GM20000 (cell line): ENCODE data around the gene FAR2.

Experiments
- DNase-seq: peaks from one replicate; pipeline ENCODE4 v3.0.0; 2012; ENCODE audit warnings: low spot score
- TF ChIP-seq, protein P1 (sequence below): IDR thresholded peaks from 2 replicates; pipeline ENCODE4 v1.5.1; 2012; ENCODE audit warnings: mild to moderate bottlenecking, control low read depth; ENCODE audit errors: extremely low read depth, missing control alignments

FAR2 gene

DNA sequence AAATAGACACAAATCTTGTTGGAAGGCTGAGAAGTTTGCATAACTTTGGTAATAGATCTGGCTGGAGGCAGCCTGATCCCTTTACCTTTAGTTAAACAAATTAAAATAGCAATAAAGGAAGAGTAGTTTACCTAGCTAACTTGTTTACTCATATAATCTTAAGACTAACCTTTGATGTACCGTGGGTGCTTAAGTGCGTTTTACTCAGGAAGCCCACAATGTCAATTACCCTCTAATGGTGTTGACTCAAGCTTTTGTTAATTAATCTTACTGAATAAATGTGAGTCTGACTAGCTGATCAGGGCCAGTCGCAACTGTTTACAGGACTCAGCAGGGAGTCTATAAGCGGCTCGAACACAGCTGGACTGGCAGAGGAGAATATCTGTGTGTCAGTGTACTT is 51.5 kb downstream of the FAR2 start:
- TF ChIP-seq, protein P1, sequence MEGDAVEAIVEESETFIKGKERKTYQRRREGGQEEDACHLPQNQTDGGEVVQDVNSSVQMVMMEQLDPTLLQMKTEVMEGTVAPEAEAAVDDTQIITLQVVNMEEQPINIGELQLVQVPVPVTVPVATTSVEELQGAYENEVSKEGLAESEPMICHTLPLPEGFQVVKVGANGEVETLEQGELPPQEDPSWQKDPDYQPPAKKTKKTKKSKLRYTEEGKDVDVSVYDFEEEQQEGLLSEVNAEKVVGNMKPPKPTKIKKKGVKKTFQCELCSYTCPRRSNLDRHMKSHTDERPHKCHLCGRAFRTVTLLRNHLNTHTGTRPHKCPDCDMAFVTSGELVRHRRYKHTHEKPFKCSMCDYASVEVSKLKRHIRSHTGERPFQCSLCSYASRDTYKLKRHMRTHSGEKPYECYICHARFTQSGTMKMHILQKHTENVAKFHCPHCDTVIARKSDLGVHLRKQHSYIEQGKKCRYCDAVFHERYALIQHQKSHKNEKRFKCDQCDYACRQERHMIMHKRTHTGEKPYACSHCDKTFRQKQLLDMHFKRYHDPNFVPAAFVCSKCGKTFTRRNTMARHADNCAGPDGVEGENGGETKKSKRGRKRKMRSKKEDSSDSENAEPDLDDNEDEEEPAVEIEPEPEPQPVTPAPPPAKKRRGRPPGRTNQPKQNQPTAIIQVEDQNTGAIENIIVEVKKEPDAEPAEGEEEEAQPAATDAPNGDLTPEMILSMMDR, result no peak
- no peak for DNase-seq

DNA sequence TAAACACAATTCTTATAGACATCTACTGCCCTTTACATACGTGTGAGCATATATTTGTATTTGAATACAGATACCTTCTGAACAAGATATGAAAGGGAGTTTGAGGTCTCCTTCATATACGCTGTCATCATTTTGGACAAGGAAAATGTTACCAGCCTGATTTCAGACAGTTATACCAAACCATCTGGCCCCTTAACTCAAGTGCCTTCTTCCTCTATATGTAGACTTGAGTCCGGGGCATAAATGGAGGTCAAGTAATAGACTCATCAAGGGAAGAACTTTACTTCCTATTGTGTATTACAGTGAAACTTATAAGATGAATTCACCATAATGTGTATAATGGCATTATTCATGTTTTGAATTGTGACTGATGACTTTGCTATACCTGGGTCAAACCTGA is 52.2 kb downstream of the FAR2 start:
- DNase-seq, result no peak

DNA sequence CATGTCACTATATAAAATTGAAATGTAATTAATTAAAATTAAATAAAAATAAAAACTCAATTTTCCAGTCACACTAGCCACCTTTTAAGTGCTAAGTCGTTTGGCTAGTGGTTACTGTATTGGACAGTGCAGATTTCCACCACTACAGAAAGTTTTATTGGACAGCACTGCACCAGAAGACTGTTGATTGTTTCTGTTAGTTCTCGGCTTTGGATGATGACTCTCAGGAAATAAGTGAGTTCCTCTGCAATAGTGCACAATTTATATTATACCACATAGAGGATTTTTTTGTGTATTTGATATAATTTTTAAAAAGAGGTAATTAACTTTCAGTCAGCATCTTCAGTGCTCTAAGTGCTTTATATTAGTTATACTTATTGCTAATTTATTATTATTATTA is 52.7 kb downstream of the FAR2 start:
- no peak for DNase-seq
- TF ChIP-seq, protein P1, result no peak

More for the DNA sequence above, 52.2 kb downstream of the FAR2 start:
- TF ChIP-seq, protein P1, result no peak

DNA sequence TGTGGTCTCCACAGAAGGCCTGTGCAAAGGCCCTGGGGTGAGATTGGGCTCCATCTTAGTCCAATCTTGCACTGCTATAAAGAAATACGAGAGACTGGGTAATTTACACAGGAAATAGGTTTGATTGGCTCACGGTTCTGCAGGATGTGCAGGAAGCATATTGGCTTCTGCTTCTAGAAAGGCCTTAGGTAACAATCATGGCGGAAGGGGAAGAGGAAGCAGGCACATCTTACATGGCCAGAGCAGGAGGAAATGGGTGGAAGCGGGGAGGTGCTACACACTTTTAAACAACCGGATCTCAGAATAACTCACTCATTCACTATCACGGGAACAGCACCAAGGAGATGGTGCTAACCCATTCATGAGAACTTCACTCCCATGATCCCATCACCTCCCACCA is 55.4 kb downstream of the FAR2 start:
- TF ChIP-seq, protein P1, result no peak
- no peak for DNase-seq

DNA sequence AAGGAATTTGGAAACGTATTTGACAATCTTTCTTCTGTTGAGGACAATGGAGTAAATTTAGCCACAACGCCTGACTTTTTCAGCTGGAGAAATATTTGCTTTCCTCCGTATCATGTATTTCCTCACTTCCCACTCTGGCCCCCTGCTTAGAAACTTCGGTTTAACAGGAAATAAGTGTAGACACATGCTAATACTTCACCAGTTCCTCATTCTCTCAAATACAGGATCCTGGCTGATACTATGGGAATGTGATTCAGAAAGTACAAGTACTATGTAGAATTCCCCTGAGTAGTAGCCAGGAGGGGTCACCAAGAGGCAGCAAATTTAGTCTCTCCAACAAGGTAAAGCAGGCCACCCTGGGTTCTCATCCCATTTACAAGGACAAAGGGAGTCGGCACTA is 58.0 kb downstream of the FAR2 start:
- TF ChIP-seq, protein P1, result no peak
- DNase-seq, result no peak

DNA sequence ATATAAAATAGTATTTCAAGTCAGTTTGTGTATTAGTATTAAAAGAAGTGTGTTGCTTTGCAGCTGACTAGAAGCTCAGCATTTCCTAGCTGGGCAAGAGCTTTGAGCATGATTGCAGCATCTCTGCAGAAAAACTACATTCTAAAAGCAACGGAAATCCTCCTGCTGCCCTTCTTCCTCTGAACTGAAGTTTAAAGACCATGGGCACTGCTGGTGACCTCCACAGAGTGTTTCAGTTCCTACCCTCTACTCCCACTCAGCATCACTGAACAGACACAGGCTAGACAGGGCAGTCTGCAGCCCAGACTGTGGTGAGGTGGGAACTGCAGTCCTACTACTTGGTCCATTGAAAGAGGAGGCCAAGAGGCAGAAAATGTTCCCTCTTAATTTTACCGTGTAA is 59.0 kb downstream of the FAR2 start:
- no peak for DNase-seq
- TF ChIP-seq, protein P1, result no peak

DNA sequence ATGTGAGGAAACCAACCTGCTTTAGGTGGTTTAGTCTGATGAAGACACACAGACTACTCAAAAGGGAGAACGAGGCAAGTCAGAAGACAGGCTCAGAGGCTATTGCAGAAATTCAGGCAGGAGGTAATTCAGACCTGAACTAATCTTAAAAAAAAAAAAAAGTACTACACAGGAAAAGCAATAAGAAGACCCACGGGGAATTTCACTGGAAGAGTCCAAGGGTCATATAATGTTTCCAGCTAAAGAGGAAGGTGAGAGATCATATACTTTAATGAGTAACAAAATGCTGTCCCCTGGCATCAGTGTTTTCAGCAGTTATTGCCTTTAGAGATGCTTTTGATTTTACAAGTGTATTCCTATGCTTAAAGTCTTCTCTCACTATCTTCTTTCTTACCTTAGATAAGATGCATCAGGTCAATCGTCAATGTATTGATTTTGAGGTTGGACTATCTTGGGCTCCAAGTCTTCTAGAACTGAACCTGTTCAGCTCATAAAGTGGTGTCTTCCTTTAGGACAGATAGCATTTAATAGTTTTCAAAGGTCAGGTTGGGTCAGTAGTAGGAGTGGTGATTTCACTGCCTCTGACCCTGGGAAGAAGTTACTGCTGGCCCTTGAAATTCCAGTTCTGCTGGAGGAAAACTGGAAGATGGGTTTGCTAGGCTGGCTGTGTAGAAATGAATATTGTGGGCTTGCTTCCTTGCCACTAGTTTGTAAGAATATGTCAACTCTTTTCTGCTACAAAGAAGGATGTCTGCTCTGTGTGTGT is 60.0 kb downstream of the FAR2 start:
- no peak for DNase-seq
- TF ChIP-seq, protein P1, result no peak
